GM21717 (cell line): Measurements from ENCODE around the gene OSBP2.

Experiments used
- ATAC-seq: cut with Tn5 transposase; IDR thresholded peaks from one replicate; pipeline ENCODE4 v1.9.1; 2021; ENCODE audit warnings: mild to moderate bottlenecking, moderate library complexity; ENCODE audit not compliant: unreplicated experiment

OSBP2 gene

GRCh38 chr22:30837531-30837930, 142.9 kb downstream of the OSBP2 start:
- ATAC-seq = no peak

GRCh38 chr22:30838111-30838510, 143.4 kb downstream of the OSBP2 start:
- ATAC-seq = no peak

- no peak for ATAC-seq
Measured at GRCh38 chr22:30841273-30841672, 146.6 kb downstream of the OSBP2 start.

- ATAC-seq = no peak
Measured at GRCh38 chr22:30843245-30843644, 148.6 kb downstream of the OSBP2 start.

GRCh38 chr22:30847583-30847982, 152.9 kb downstream of the OSBP2 start:
- ATAC-seq = no peak

GRCh38 chr22:30855266-30855665, 160.6 kb downstream of the OSBP2 start:
- ATAC-seq = no peak

- ATAC-seq = no peak
Measured at GRCh38 chr22:30855677-30856518, 161.2 kb downstream of the OSBP2 start.

GRCh38 chr22:30856741-30857502, 162.2 kb downstream of the OSBP2 start:
- ATAC-seq = no peak

GRCh38 chr22:30857791-30858190, 163.1 kb downstream of the OSBP2 start:
- no peak for ATAC-seq

GRCh38 chr22:30858976-30859713, 164.5 kb downstream of the OSBP2 start:
- no peak for ATAC-seq

- ATAC-seq = no peak
Measured at GRCh38 chr22:30859714-30860095, 165.0 kb downstream of the OSBP2 start.

GRCh38 chr22:30860176-30861105, 165.8 kb downstream of the OSBP2 start:
- ATAC-seq = no peak

GRCh38 chr22:30861131-30861530, 166.5 kb downstream of the OSBP2 start:
- no peak for ATAC-seq

- no peak for ATAC-seq
Measured at GRCh38 chr22:30861688-30862552, 167.2 kb downstream of the OSBP2 start.

- ATAC-seq = no peak
Measured at GRCh38 chr22:30863081-30863833, 168.6 kb downstream of the OSBP2 start.

GRCh38 chr22:30864441-30865420, 170.1 kb downstream of the OSBP2 start:
- no peak for ATAC-seq

GRCh38 chr22:30865656-30866055, 171.0 kb downstream of the OSBP2 start:
- no peak for ATAC-seq

GRCh38 chr22:30866216-30866615, 171.5 kb downstream of the OSBP2 start:
- ATAC-seq = no peak
